Trophoblast cell (in vitro differentiated cells and primary cell): ENCODE measurements around the gene SNAPC2.

ENCODE experiments used
- DNase-seq, 2 donors: peaks; one replicate each; pipeline ENCODE4 v3.0.0-alpha.2; 2016
- H2AFZ ChIP-seq: 2 replicates; pipeline ENCODE4 v1.6.1; 2013; ENCODE audit warnings: low read length, moderate library complexity, mild to moderate bottlenecking; ENCODE audit not compliant: insufficient read depth, poor library complexity
- H2AK5ac ChIP-seq: 2 replicates; pipeline ENCODE4 v1.6.1; 2013; ENCODE audit warnings: mild to moderate bottlenecking, low read length
- H2BK120ac ChIP-seq: 2 replicates; pipeline ENCODE4 v1.6.1; 2013; ENCODE audit warnings: low read length, mild to moderate bottlenecking, moderate library complexity; ENCODE audit not compliant: insufficient read depth, poor library complexity
- H2BK12ac ChIP-seq: 2 replicates; pipeline ENCODE4 v1.6.1; 2013; ENCODE audit warnings: mild to moderate bottlenecking, low read length, moderate library complexity
- H2BK5ac ChIP-seq: 2 replicates; pipeline ENCODE4 v1.6.1; 2013; ENCODE audit warnings: low read length, low read depth, moderate library complexity, mild to moderate bottlenecking; ENCODE audit not compliant: poor library complexity
- H3K14ac ChIP-seq: 2 replicates; pipeline ENCODE4 v1.6.1; 2013; ENCODE audit warnings: mild to moderate bottlenecking, low read length
- H3K18ac ChIP-seq: 2 replicates; pipeline ENCODE4 v1.6.1; 2013; ENCODE audit warnings: mild to moderate bottlenecking, low read length
- H3K23ac ChIP-seq: 2 replicates; pipeline ENCODE4 v1.6.1; 2013; ENCODE audit warnings: low read length
- H3K27ac ChIP-seq: 2 replicates; pipeline ENCODE4 v1.5.1; 2013; ENCODE audit warnings: low read depth, mild to moderate bottlenecking, inconsistent platforms, low read length, moderate library complexity
- H3K27me3 ChIP-seq: 2 replicates; pipeline ENCODE4 v1.6.1; 2013; ENCODE audit warnings: inconsistent platforms, mild to moderate bottlenecking, low read length, moderate library complexity; ENCODE audit not compliant: insufficient read depth
- H3K36me3 ChIP-seq, 2 experiments: 1 replicate in 1 of 2; 2 replicates in 1 of 2; pipeline ENCODE4 v1.6.1; 2013; ENCODE audit warnings: low read length in 2 of 2, mild to moderate bottlenecking in 2 of 2, moderate library complexity in 1 of 2; ENCODE audit not compliant: insufficient read depth in 2 of 2, control insufficient read depth in 1 of 2
- H3K4ac ChIP-seq: 2 replicates; pipeline ENCODE4 v1.6.1; 2013; ENCODE audit warnings: low read depth, mild to moderate bottlenecking, low read length, moderate library complexity
- H3K4me1 ChIP-seq, 2 experiments: 1 replicate in 1 of 2; 2 replicates in 1 of 2; pipeline ENCODE4 v1.6.1; 2013; ENCODE audit warnings: low read length in 2 of 2, mild to moderate bottlenecking in 2 of 2, moderate library complexity in 1 of 2; ENCODE audit not compliant: insufficient read depth in 2 of 2, control insufficient read depth in 1 of 2
- H3K4me2 ChIP-seq: 2 replicates; pipeline ENCODE4 v1.6.1; 2013; ENCODE audit warnings: inconsistent platforms, mild to moderate bottlenecking, low read length, moderate library complexity
- H3K4me3 ChIP-seq: 2 replicates; pipeline ENCODE4 v1.5.1; 2013; ENCODE audit warnings: mild to moderate bottlenecking, low read depth, low read length, inconsistent platforms
- H3K79me1 ChIP-seq: one replicate; pipeline ENCODE4 v1.6.1; 2013; ENCODE audit warnings: low read length
- H3K79me2 ChIP-seq: 2 replicates; pipeline ENCODE4 v1.6.1; 2013; ENCODE audit warnings: low read length, mild to moderate bottlenecking; ENCODE audit not compliant: control insufficient read depth, insufficient read depth, poor library complexity
- H3K9ac ChIP-seq: 2 replicates; pipeline ENCODE4 v1.6.1; 2013; ENCODE audit warnings: mild to moderate bottlenecking, low read length
- H3K9me3 ChIP-seq: 2 replicates; pipeline ENCODE4 v1.6.1; 2013; ENCODE audit warnings: low read depth, mild to moderate bottlenecking, control low read depth, inconsistent platforms, low read length; ENCODE audit not compliant: insufficient read depth
- H4K12ac ChIP-seq: 2 replicates; pipeline ENCODE4 v1.6.1; 2013; ENCODE audit warnings: low read depth, mild to moderate bottlenecking, low read length, moderate library complexity
- H4K8ac ChIP-seq: 2 replicates; pipeline ENCODE4 v1.6.1; 2013; ENCODE audit warnings: low read depth, mild to moderate bottlenecking, low read length, moderate library complexity
- H4K91ac ChIP-seq: one replicate; pipeline ENCODE4 v1.6.1; 2013; ENCODE audit warnings: low read depth, mild to moderate bottlenecking, low read length, moderate library complexity
- WGBS: extraction: QIAGEN DNeasy Blood & Tissue Kit; methylation state at CpG from one replicate; pipeline ENCODE4 v1.1.7; 2013; ENCODE audit warnings: missing lambda C conversion rate; ENCODE audit not compliant: insufficient read length, insufficient coverage; ENCODE audit errors: extremely low coverage; 5-methylcytosine and 5-hydroxymethylcytosine counted together

The SNAPC2 gene

DNA sequence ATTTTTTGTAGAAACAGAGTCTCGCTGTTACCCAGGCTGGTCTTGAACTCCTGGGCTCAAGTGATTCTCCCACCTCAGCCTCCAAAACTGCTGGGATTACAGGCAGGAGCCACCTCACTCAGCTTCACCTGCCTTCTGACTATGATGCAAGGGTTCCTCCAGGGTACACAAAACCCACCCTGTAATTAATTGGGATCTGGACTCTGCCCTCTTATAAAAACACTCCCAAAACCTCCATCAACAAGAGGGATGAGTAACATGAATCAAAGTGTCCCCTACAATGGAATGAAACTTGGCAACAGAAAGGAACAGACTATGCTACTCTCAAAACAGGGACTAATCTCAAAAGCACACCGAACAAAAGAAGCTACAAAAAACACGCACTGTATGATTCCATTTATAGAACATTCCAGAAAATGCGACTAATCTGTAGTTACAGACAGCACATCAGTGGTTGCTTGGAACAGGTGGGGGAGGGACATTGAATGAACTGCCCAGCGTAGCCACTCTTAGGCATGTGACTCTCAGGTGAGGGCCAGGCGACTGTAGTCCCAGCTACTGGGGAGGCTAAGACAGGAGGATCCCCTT, 42.8 kb upstream of the SNAPC2 start:
- Histone ChIP-seq H2BK120ac (no peak overlapping the region), H3K9me3 (no peaks in the 10 kb centered on the region), H3K79me2 (no peaks in the 10 kb centered on the region), H2AFZ (no peak overlapping the region), H3K27ac (no peak overlapping the region), H3K79me1 (no peaks in the 10 kb centered on the region), H3K4me2 (no peak overlapping the region), H2BK12ac (no peak overlapping the region), H3K4me1 (peaks cover 0 to 7% of the 10 kb centered on the region in 2 experiments), H3K9ac (no peak overlapping the region), H3K18ac (no peak overlapping the region), H2BK5ac (no peak overlapping the region), H3K27me3 (peaks cover 19% of the 10 kb centered on the region), H3K23ac (no peak overlapping the region), H2AK5ac (no peak overlapping the region), H3K14ac (no peak overlapping the region), H4K8ac (no peak overlapping the region), H4K91ac (no peak overlapping the region), H4K12ac (no peak overlapping the region), H3K4me3 (no peak overlapping the region), H3K4ac (no peak overlapping the region), H3K36me3 (no peaks in the 10 kb centered on the region)
- no CpG with 5 or more reads among the region's 6 CpGs for WGBS
- no peak for DNase-seq

DNA sequence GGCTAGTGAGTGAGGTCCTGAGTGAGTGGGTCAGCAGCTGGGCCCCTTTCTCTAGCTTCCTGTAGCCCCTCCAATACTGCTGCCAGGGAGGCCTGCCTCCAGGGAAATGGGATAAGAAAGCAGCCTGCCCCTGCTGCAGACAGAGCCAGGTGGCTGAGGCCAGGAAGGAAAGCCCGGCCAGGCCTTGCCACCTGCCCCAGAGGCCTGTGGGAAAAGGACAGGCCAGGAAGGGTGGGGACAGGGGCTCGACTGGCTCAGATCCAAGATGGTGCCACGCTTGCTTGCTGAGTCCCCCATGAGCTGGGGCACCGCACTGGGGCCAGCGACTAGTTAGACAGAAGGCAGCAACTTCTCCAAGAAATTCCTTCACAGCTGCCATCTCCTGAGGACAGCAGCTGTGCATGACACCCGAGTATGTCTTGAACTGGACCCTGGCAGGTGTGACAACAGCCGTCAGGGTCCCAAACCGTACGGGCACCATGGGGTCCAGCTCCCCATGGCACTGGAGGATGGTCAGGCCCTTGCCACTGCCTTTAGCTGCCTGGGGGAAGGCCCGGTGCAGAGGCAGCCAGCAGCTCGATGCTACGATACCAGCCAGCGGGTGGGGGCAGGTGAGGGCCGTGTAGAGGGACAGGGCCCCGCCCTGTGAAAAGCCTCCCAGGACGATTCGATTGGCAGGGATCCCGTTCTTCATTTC, 40.9 kb upstream of the SNAPC2 start:
- no peak overlapping the region for H3K18ac ChIP-seq
- H3K79me2 ChIP-seq = no peaks in the 10 kb centered on the region
- no peak overlapping the region for H3K23ac ChIP-seq
- H3K4ac ChIP-seq = no peak overlapping the region
- peaks cover 7% of the 10 kb centered on the region for H3K27me3 ChIP-seq
- H3K14ac ChIP-seq = no peak overlapping the region
- no peak overlapping the region for H3K9ac ChIP-seq
- no peak overlapping the region for H2AFZ ChIP-seq
- H2BK12ac ChIP-seq = no peak overlapping the region
- H3K27ac ChIP-seq = no peak overlapping the region
- no peak overlapping the region for H4K12ac ChIP-seq
- H3K79me1 ChIP-seq = no peaks in the 10 kb centered on the region
- no peak overlapping the region for H2BK120ac ChIP-seq
- no CpG with 5 or more reads among the region's 18 CpGs for WGBS
- H2BK5ac ChIP-seq = no peak overlapping the region
- H3K4me3 ChIP-seq = no peak overlapping the region
- H3K9me3 ChIP-seq = no peaks in the 10 kb centered on the region
- H3K36me3 ChIP-seq = no peaks in the 10 kb centered on the region
- H4K91ac ChIP-seq = no peak overlapping the region
- peak overlapping the region; percentile 24 for H2AK5ac ChIP-seq
- DNase-seq = no peak
- no peak overlapping the region for H4K8ac ChIP-seq
- H3K4me2 ChIP-seq = no peak overlapping the region
- peaks cover 0 to 4% of the 10 kb centered on the region in 2 experiments for H3K4me1 ChIP-seq

- Histone ChIP-seq H3K27me3 (peaks cover 2% of the 10 kb centered on the region), H4K91ac (no peak overlapping the region), H3K4ac (no peak overlapping the region), H3K79me1 (no peaks in the 10 kb centered on the region), H2AFZ (no peak overlapping the region), H3K4me1 (no peaks in the 10 kb centered on the region), H2BK12ac (no peak overlapping the region), H2AK5ac (no peak overlapping the region), H3K4me3 (no peak overlapping the region), H4K8ac (no peak overlapping the region), H3K27ac (no peak overlapping the region), H3K23ac (no peak overlapping the region), H3K9ac (no peak overlapping the region), H2BK5ac (no peak overlapping the region), H3K79me2 (no peaks in the 10 kb centered on the region), H3K4me2 (no peak overlapping the region), H3K18ac (no peak overlapping the region), H3K14ac (no peak overlapping the region), H3K9me3 (no peaks in the 10 kb centered on the region), H2BK120ac (no peak overlapping the region), H4K12ac (no peak overlapping the region), H3K36me3 (no peaks in the 10 kb centered on the region)
- no CpG with 5 or more reads among the region's 19 CpGs for WGBS
- DNase-seq = no peak
These were observed 40.3 kb upstream of the SNAPC2 start for GRCh38 chr19:7879836-7880235.

DNA sequence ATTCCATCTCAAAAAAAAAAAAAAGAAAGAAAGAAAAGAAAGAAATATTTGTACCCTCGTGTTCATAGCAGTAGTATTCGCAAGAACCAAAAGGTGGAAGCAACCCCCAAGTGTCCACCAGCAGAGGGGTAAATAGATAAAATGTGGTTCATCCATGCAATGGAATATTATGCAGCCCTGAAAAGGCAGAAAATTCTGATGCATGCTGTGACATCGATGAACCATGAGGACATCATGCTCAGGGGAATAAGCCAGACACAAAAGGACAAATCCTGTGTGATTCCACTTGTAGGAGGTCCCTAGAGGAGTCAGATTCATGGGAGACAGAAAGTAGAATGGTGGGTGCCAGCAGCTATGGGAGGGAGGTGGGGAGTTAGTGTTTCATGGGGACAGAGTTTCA, 38.2 kb upstream of the SNAPC2 start:
- no peaks in the 10 kb centered on the region for H3K36me3 ChIP-seq
- no peak overlapping the region for H3K27ac ChIP-seq
- H3K9me3 ChIP-seq = no peaks in the 10 kb centered on the region
- no peak for DNase-seq
- H3K4me2 ChIP-seq = no peak overlapping the region
- no peak overlapping the region for H2AFZ ChIP-seq
- no peak overlapping the region for H3K14ac ChIP-seq
- H3K23ac ChIP-seq = no peak overlapping the region
- H3K79me1 ChIP-seq = no peaks in the 10 kb centered on the region
- H2AK5ac ChIP-seq = no peak overlapping the region
- no peak overlapping the region for H3K18ac ChIP-seq
- WGBS = no CpG with 5 or more reads among the region's 3 CpGs
- no peak overlapping the region for H2BK12ac ChIP-seq
- no peak overlapping the region for H2BK5ac ChIP-seq
- H4K91ac ChIP-seq = no peak overlapping the region
- no peak overlapping the region for H4K8ac ChIP-seq
- H3K27me3 ChIP-seq = no peaks in the 10 kb centered on the region
- no peak overlapping the region for H3K4ac ChIP-seq
- no peak overlapping the region for H3K9ac ChIP-seq
- H4K12ac ChIP-seq = no peak overlapping the region
- H3K79me2 ChIP-seq = no peaks in the 10 kb centered on the region
- H3K4me1 ChIP-seq = no peaks in the 10 kb centered on the region
- no peak overlapping the region for H3K4me3 ChIP-seq
- H2BK120ac ChIP-seq = no peak overlapping the region
